Adrenal gland (tissue), 12 donors: ENCODE measurements around the gene BRD7. TPM values are rescaled to one million over a fixed set of nuclear protein-coding genes. Genes with fewer than 3 reads are reported as not detected.

Experiments
- DNase-seq, 7 donors: peaks; one replicate each; pipeline ENCODE4 v3.0.0-alpha.2; 2019 to 2020
- H3K27ac ChIP-seq, 5 donors: fragments of 200-600 bp; sonication (generic) in 4 of 5; 1 replicate in 3 of 5; 2 replicates in 2 of 5; pipeline versions ENCODE4 v1.5.1 to v1.8.0; 2016 to 2020; ENCODE audit warnings: mild to moderate bottlenecking in 1 of 5
- H3K27me3 ChIP-seq: fragments of 200-600 bp; 2 replicates; pipeline ENCODE4 v1.8.0; 2021
- H3K36me3 ChIP-seq, 2 donors: fragments of 200-600 bp; replicated peaks in 1 of 2; 1 replicate in 1 of 2; 2 replicates in 1 of 2; pipeline versions ENCODE4 v1.5.1 to v1.8.0; 2018 to 2022
- H3K4me1 ChIP-seq, 2 donors: fragments of 200-600 bp; replicated peaks in 1 of 2; 1 replicate in 1 of 2; 2 replicates in 1 of 2; pipeline versions ENCODE4 v1.5.1 to v1.8.0; 2018 to 2021
- H3K4me3 ChIP-seq, 4 donors: fragments of 200-600 bp; sonication (generic) in 3 of 4; one replicate each; pipeline ENCODE4 v1.5.1; 2016 to 2018
- H3K9me3 ChIP-seq, 3 donors: fragments of 200-600 bp; sonication (generic) in 1 of 3; replicated peaks in 1 of 3; 1 replicate in 2 of 3; 2 replicates in 1 of 3; pipeline versions ENCODE4 v1.5.1 to v1.8.0; 2016 to 2021
- CTCF ChIP-seq, 6 experiments: fragments of 450-650 bp in 4 of 6; fragments of 200-600 bp in 2 of 6; sonication (generic) in 1 of 6; IDR thresholded peaks; 1 replicate in 5 of 6; 2 replicates in 1 of 6; pipeline versions ENCODE4 v1.5.1 to v1.8.0; 2016 to 2021; ENCODE audit warnings: antibody characterized with exemption in 6 of 6, mild to moderate bottlenecking in 2 of 6, moderate library complexity in 1 of 6
- POLR2A ChIP-seq, 2 donors: fragments of 450-650 bp; IDR thresholded peaks; one replicate each; pipeline ENCODE4 v1.6.1; 2017; ENCODE audit warnings: antibody characterized with exemption in 2 of 2, mild to moderate bottlenecking in 2 of 2, moderate library complexity in 1 of 2
- WGBS, 4 donors: extraction: QIAGEN DNeasy Blood & Tissue Kit in 2 of 4; methylation state at CpG; one replicate each; pipeline versions ENCODE4 v1.1.5 to v1.1.7; 2013 to 2017; 5-methylcytosine and 5-hydroxymethylcytosine counted together
- intact Hi-C, 2 donors: fragments of 100-400 bp; cut with DNase I; formaldehyde crosslinking; loops; one replicate each; pipeline versions ENCODE4 v1.14.1 to v1.15.0; 2022 to 2023
- polyA plus RNA-seq, 3 donors: library from polyadenylated mRNA; stranded (reverse); fragments of 200-250 nt in 2 of 3; fragments of 350-450 nt in 1 of 3; fragmentation: Illumina TruSeq in 1 of 3; extraction: RNeasy Lipid Tissue Mini Kit (QIAGEN cat#74804) in 1 of 3; gene quantifications; one replicate each; pipeline ENCODE4 v1.2.3, GENCODE V29; 2013 to 2014
- total RNA-seq, 9 donors: library from RNA; depleted of rRNA in 4 of 9; stranded (reverse); fragments of >200 nt in 4 of 9; fragments of 120-200 nt in 1 of 9; fragmentation: NEBNext Ultra II Directional in 1 of 9; extraction: Animal tissue kit (Norgen Biotek cat#: 25700) in 1 of 9; gene quantifications; one replicate each; pipeline versions ENCODE4 v1.1.0 to v1.2.4, GENCODE V29; 2013 to 2023
- donor health status: healthy with polysubstance abuse.
- donor health status: Bipolar disorder and iron deficiency.
- donor health status: DM: yes; HTN: yes; CAD: no.
- donor health status: DM: no; HTN: no; CAD: no.
- donor health status: DM: no; HTN: no; CAD: no.
- donor health status: DM: yes; HTN: yes; CAD: no.

BRD7 gene
- total and polyA plus RNA-seq, 12 donors: 37.2 to 117 (median 58.7) TPM

GRCh38 chr16:50276326-50276640 is 92.5 kb downstream of the BRD7 start:
- peak overlapping the region in 1 of 5 donors; percentile 40 for H3K27ac ChIP-seq

GRCh38 chr16:50275428-50276325 is 93.1 kb downstream of the BRD7 start:
- Histone ChIP-seq H3K4me3 (peak overlapping the region in 1 of 4 donors; percentile 30), H3K9me3 (no peaks in the 10 kb centered on the region), H3K27me3 (no peaks in the 10 kb centered on the region), H3K4me1 (no peaks in the 10 kb centered on the region), H3K27ac (peak overlapping the region in 2 of 5 donors; percentile 64 to 83), H3K36me3 (no peaks in the 10 kb centered on the region)
- TF ChIP-seq CTCF (IDR thresholded peaks at IDR 0.05): no peak
- TF ChIP-seq POLR2A (IDR thresholded peaks at IDR 0.05): no peak
- WGBS, 4 donors: 65 to 81% (median 79%) methylated on average over 3 to 12 of the region's 12 CpGs
- DNase-seq: no peak
- intact Hi-C loops: no loop called here

More at GRCh38 chr16:50276326-50276640, 92.5 kb downstream of the BRD7 start:
- H3K4me3 ChIP-seq: no peak overlapping the region
- no peaks in the 10 kb centered on the region for H3K36me3 ChIP-seq
- H3K4me1 ChIP-seq: no peaks in the 10 kb centered on the region
- no peak for TF ChIP-seq CTCF (IDR thresholded peaks at IDR 0.05)
- WGBS, 4 donors: 85 to 91% (median 85%) methylated on average over 1 to 2 of the region's 2 CpGs
- no peak for DNase-seq
- H3K27me3 ChIP-seq: no peaks in the 10 kb centered on the region
- intact Hi-C loops: no loop called here
- no peaks in the 10 kb centered on the region for H3K9me3 ChIP-seq

- Histone ChIP-seq H3K4me1 (no peaks in the 10 kb centered on the region), H3K4me3 (peak overlapping the region in 1 of 4 donors; percentile 30)
Measured at GRCh38 chr16:50275098-50275415, 93.7 kb downstream of the BRD7 start.

More at GRCh38 chr16:50275098-50275415, 93.7 kb downstream of the BRD7 start:
- H3K9me3 ChIP-seq: no peaks in the 10 kb centered on the region
- no peaks in the 10 kb centered on the region for H3K27me3 ChIP-seq
- intact Hi-C loops: no loop called here
- WGBS, 4 donors: 93 to 95% (median 93%) methylated on average over 3 of the region's 3 CpGs; no CpG with 5 or more reads in 1 of the 4 donors
- no peak for DNase-seq
- peak overlapping the region in 2 of 5 donors; percentile 64 to 83 for H3K27ac ChIP-seq
- no peaks in the 10 kb centered on the region for H3K36me3 ChIP-seq
- TF ChIP-seq CTCF (IDR thresholded peaks at IDR 0.05) (no peak), POLR2A (IDR thresholded peaks at IDR 0.05) (no peak)
